AG10803 (cell line): ENCODE results near the gene SLA2.
"Not testable (repeated sequence)": the region's sequence is repeated elsewhere in the genome, so short reads cannot be mapped to it uniquely, and the experiment has no call there.

ENCODE experiments used
- DNase-seq: peaks from one replicate; pipeline ENCODE4 v3.0.0; 2010; ENCODE audit warnings: low read depth
- H3K4me3 ChIP-seq: 2 replicates; pipeline ENCODE4 v1.5.1; 2011; ENCODE audit warnings: mild to moderate bottlenecking, low read length, control low read depth
- CTCF ChIP-seq: conservative IDR thresholded peaks from 2 replicates; pipeline ENCODE4 v1.5.1; 2011; ENCODE audit warnings: mild to moderate bottlenecking, low read length, control low read depth, inconsistent platforms

The SLA2 gene

DNA sequence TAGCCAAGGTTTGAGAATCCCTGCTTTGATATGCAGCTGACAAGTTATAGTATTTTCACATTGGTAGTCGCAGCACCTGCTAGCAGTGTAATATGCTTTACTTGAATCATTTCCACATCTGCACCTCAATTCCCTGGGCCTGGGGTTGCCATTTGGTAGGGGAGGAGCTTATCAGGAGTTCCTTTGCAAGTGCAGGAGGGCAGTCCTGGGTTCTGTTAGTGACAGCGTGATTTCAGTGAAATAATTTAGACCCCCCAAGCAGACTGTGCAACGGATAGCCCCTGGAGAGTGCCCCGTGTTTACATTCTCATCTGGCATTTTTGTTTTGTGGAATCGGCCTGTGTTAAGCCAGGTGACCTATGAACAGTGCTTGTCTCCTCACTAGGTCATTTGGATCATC is 34.4 kb downstream of the SLA2 start:
- no peak for DNase-seq
- no peak for TF ChIP-seq CTCF
- H3K4me3 ChIP-seq: no peak overlapping the region

- H3K4me3 ChIP-seq: not testable (repeated sequence)
Measured at GRCh38 chr20:36608388-36608728, 37.6 kb downstream of the SLA2 start.

GRCh38 chr20:36607586-36608387 is 38.2 kb downstream of the SLA2 start:
- no peak for TF ChIP-seq CTCF
- no peak for DNase-seq
- H3K4me3 ChIP-seq: peak overlapping the region; percentile 7

More at GRCh38 chr20:36608388-36608728, 37.6 kb downstream of the SLA2 start:
- DNase-seq: not testable (repeated sequence)

GRCh38 chr20:36606158-36607066 is 39.6 kb downstream of the SLA2 start:
- no peak for TF ChIP-seq CTCF
- H3K4me3 ChIP-seq: peak overlapping the region; percentile 94
- DNase-seq: peak; percentile 53

DNA sequence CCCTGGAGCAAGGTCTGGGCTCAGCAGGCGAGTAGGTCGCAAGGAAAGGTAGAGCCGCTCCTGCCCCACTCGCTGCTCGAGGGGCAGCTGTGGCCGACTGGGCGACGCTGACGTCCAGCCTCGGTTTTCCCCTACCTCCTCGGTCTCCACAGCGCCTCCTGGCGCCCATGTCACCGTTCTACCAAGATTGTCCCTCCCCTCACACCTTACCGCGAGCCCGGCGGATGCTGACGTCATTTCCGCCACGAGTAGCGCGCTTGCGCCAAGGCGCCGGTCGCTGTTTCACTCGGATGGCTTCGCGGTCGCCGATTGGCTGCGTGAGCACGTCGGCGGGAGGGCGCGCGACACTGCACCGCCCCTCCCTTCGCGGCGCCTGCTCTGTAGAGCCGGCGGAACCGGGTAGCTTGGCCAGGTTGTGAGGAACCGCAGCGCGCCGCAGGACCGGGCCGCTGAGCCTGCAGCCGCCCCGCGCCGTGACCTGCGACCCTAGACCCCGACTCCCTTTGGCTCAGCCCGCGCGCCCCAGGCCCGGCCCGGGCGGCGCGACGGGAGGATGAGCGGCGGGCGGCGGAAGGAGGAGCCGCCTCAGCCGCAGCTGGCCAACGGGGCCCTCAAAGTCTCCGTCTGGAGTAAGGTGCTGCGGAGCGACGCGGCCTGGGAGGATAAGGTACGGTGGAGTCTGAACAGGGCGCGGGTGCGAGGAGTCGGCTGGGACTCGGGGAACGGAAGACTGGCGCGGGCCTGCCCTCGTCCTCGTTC is 40.4 kb downstream of the SLA2 start, which contains the start of gene RAB5IF:
Gene RAB5IF, plus strand, starts transcription at position 381 of the 759 bp plus-strand sequence. Its CDS starts 173 bp downstream, at position 554.
- peak; percentile 84 for TF ChIP-seq CTCF

GRCh38 chr20:36604952-36605398 is 41.0 kb downstream of the SLA2 start:
- DNase-seq: no peak
- no peak for TF ChIP-seq CTCF

More for the DNA sequence above, 40.4 kb downstream of the SLA2 start, which contains the start of gene RAB5IF:
- peak within 1 kb of the TSS; percentile 94 for H3K4me3 ChIP-seq
- peak; percentile 97 for DNase-seq

DNA sequence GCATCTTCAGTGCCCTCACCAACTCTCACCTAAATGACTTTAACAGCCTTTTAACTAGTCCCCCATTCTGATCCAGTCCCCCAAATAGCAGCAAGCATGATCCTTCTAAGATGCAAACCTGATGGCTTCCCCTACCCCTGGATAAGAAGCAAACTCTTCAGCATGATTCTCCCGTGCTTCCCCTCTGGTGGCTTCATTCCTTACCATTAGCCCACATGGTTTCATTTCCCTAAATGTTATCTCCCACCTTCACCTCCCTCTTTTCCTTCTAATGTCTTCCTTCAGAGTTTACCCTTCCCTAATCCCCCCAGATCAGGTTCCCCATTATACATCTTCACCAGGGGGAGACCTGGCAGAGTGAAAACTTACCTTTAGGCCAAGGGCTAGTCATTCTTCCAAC is 44.5 kb downstream of the SLA2 start:
- DNase-seq: no peak
- H3K4me3 ChIP-seq: no peak overlapping the region
- TF ChIP-seq CTCF: no peak

More at GRCh38 chr20:36604952-36605398, 41.0 kb downstream of the SLA2 start:
- H3K4me3 ChIP-seq: peak overlapping the region; percentile 49
